ENCODE results near the gene KLK12.
"Not testable (repeated sequence)": the region's sequence is repeated elsewhere in the genome, so short reads cannot be mapped to it uniquely, and the experiment has no call there.

KLK12 gene

GRCh38 chr19:50998061-50998460 lies 36.7 kb downstream of the KLK12 start:
- TF ChIP-seq, protein P1, sequence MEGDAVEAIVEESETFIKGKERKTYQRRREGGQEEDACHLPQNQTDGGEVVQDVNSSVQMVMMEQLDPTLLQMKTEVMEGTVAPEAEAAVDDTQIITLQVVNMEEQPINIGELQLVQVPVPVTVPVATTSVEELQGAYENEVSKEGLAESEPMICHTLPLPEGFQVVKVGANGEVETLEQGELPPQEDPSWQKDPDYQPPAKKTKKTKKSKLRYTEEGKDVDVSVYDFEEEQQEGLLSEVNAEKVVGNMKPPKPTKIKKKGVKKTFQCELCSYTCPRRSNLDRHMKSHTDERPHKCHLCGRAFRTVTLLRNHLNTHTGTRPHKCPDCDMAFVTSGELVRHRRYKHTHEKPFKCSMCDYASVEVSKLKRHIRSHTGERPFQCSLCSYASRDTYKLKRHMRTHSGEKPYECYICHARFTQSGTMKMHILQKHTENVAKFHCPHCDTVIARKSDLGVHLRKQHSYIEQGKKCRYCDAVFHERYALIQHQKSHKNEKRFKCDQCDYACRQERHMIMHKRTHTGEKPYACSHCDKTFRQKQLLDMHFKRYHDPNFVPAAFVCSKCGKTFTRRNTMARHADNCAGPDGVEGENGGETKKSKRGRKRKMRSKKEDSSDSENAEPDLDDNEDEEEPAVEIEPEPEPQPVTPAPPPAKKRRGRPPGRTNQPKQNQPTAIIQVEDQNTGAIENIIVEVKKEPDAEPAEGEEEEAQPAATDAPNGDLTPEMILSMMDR (IDR thresholded peaks at IDR 0.05; ENCODE audit: low read depth, low read length), result no peak
- no peak overlapping the region for H3K4me3 ChIP-seq (replicated peaks in 1 of 2; ENCODE audit: low read depth in 2 of 2, low read length in 2 of 2)

GRCh38 chr19:50994129-50994528 lies 40.7 kb downstream of the KLK12 start:
- H3K4me3 ChIP-seq (replicated peaks in 1 of 2; ENCODE audit: low read depth in 2 of 2, low read length in 2 of 2), result no peak overlapping the region
- peak in 1 of 2 donors; percentile 7 for DNase-seq (ENCODE audit: low read depth in 2 of 2)
- TF ChIP-seq, protein P1 (IDR thresholded peaks at IDR 0.05; ENCODE audit: low read depth, low read length), result no peak

More at GRCh38 chr19:50998061-50998460, 36.7 kb downstream of the KLK12 start:
- no peak for DNase-seq (ENCODE audit: low read depth in 2 of 2)

DNA sequence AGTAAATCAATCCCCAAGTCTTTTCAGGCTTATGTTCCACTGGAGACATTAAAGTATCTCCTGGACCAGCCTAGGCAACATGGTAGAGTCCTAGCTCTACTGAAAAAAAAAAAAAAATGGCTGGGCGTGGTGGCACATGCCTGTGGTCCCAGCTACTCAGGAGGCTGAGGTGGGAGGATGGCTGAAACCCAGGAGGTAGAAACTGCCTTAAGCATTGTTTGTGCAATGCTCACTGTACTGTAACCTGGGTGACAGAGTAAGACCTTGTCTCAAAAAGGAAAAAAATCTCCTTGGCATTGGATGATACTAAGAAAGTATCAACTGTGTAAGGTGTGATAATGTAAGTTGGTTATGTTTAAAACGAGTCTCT lies 42.2 kb downstream of the KLK12 start:
- DNase-seq (ENCODE audit: low read depth in 2 of 2), result no peak
- no peak overlapping the region for H3K4me3 ChIP-seq (replicated peaks in 1 of 2; ENCODE audit: low read depth in 2 of 2, low read length in 2 of 2)

DNA sequence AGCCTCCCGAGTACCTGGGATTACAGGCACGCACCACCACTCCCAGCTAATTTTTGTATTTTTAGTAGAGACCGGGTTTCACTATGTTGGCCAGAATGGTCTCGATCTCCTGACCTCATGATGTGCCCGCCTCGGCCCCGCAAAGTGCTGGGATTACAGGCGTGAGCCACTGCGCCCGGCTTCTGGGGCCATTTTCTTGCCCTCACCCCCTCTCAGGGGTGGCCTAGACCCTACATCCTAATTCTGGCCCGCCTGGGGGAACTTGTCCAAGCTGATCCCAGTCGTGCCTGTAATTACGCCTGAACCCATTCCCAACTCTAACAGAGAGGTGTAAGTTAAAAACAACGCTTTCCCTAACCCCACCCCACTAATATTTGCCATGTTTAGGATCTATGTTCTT lies 50.4 kb downstream of the KLK12 start:
- H3K4me3 ChIP-seq (replicated peaks in 1 of 2; ENCODE audit: low read depth in 2 of 2, low read length in 2 of 2); DNase-seq (ENCODE audit: low read depth in 2 of 2): not testable (repeated sequence)

More for the DNA sequence above, 42.2 kb downstream of the KLK12 start:
- TF ChIP-seq, protein P1 (IDR thresholded peaks at IDR 0.05; ENCODE audit: low read depth, low read length), result no peak

DNA sequence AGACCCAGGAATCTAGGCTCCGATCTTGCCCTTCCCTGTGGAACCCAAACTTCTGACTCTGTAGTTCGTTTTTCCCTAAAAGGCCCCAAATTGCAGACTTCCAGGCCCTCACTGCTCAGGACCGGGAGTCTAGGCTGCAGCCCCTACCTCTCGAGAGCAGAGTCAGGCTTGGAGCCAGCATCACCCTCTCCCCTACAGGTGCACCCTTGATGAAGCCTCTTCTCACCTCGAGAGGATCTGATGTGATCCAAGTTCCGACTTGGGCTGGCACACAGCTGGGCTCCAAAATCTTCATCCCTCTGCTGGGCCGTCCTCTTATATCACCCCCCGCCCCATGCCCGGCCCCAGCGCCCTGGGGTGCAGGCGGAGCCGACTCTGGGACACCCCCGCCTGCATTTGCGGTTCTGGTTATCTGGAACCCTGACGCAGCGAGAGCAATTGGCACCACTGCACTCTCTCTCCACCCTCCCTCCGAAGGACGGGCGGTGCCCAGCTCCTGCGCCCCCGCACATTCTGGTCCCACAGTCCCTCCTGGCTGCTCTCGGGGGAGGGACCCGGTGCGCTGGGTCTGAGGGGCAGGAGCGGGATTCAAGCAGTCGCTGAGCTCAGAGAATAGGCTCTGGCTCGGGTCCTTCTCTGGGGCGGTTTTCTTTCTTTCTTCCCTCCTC lies 51.0 kb downstream of the KLK12 start, which contains the start of gene KLK7:
KLK7 (minus strand) TSS at position 293 of the 668 bp plus-strand sequence. CDS start 1,518 bp downstream, outside the sequence.
- TF ChIP-seq, protein P1 (IDR thresholded peaks at IDR 0.05; ENCODE audit: low read depth, low read length), result no peak

GRCh38 chr19:50982186-50982585 lies 52.6 kb downstream of the KLK12 start:
- no peak for DNase-seq (ENCODE audit: low read depth in 2 of 2)
- TF ChIP-seq, protein P1 (IDR thresholded peaks at IDR 0.05; ENCODE audit: low read depth, low read length), result no peak
- H3K4me3 ChIP-seq (replicated peaks in 1 of 2; ENCODE audit: low read depth in 2 of 2, low read length in 2 of 2), result no peak overlapping the region

More for the DNA sequence above, 51.0 kb downstream of the KLK12 start, which contains the start of gene KLK7:
- DNase-seq (ENCODE audit: low read depth in 2 of 2), result no peak
- H3K4me3 ChIP-seq (replicated peaks in 1 of 2; ENCODE audit: low read depth in 2 of 2, low read length in 2 of 2), result no peak within 1 kb of the TSS

GRCh38 chr19:50981587-50982146 lies 53.1 kb downstream of the KLK12 start:
- no peak overlapping the region for H3K4me3 ChIP-seq (replicated peaks in 1 of 2; ENCODE audit: low read depth in 2 of 2, low read length in 2 of 2)
- TF ChIP-seq, protein P1 (IDR thresholded peaks at IDR 0.05; ENCODE audit: low read depth, low read length), result no peak
- no peak for DNase-seq (ENCODE audit: low read depth in 2 of 2)

Data from cardiac fibroblast (primary cell).